A673 (cell line): ENCODE data around the gene CTTN. TPM values are rescaled to one million over a fixed set of nuclear protein-coding genes. Genes with fewer than 3 reads are reported as not detected.
"Not testable (repeated sequence)": the region's sequence is repeated elsewhere in the genome, so short reads cannot be mapped to it uniquely, and the experiment has no call there.

Experiments
- BruUV-seq: library from RNA; stranded (reverse); fragments of 400-500 nt; replicated peaks from 2 replicates; lab custom pipeline; 2021; lab: Mats Ljungman, UMichigan
- CTCF ChIA-PET: fragments of 300-600 bp; sonication (Branson Sonifier 250); formaldehyde crosslinking; loops from one replicate; lab custom pipeline; 2022; ENCODE audit warnings: antibody characterized with exemption; lab: Charles Lee
- POLR2A ChIA-PET: fragments of 300-600 bp; sonication (Branson Sonifier 250); formaldehyde crosslinking; loops from one replicate; lab custom pipeline; 2022; ENCODE audit warnings: antibody characterized with exemption; ENCODE audit not compliant: low non-redundant PET; lab: Charles Lee
- DNase-seq: peaks from one replicate; pipeline ENCODE4 v3.0.0-alpha.2; 2015; ENCODE audit warnings: low spot score
- H3K27ac ChIP-seq: fragments of 200-600 bp; sonication (generic); 2 replicates; pipeline ENCODE4 v1.5.1; 2016; ENCODE audit warnings: mixed run types, low read depth, mild to moderate bottlenecking, mixed read lengths, antibody characterized with exemption, low read length; ENCODE audit not compliant: poor library complexity, severe bottlenecking
- H3K27me3 ChIP-seq: fragments of 200-600 bp; sonication (generic); replicated peaks from 2 replicates; pipeline ENCODE4 v1.6.1; 2017; ENCODE audit warnings: mixed run types, low read depth, mild to moderate bottlenecking, mixed read lengths, antibody characterized with exemption, low read length; ENCODE audit not compliant: insufficient read depth, poor library complexity
- H3K36me3 ChIP-seq: fragments of 200-600 bp; sonication (generic); 2 replicates; pipeline ENCODE4 v1.6.1; 2016; ENCODE audit warnings: mixed run types, mild to moderate bottlenecking, mixed read lengths, antibody characterized with exemption, low read length; ENCODE audit not compliant: insufficient read depth, poor library complexity, severe bottlenecking
- H3K4me1 ChIP-seq: fragments of 200-600 bp; sonication (generic); 2 replicates; pipeline ENCODE4 v1.6.1; 2017; ENCODE audit warnings: mixed run types, mild to moderate bottlenecking, mixed read lengths, antibody characterized with exemption, low read length; ENCODE audit not compliant: insufficient read depth, poor library complexity, severe bottlenecking
- H3K4me3 ChIP-seq: fragments of 200-600 bp; sonication (generic); 2 replicates; pipeline ENCODE4 v1.5.1; 2016; ENCODE audit warnings: low read depth, mixed run types, mild to moderate bottlenecking, mixed read lengths, low read length; ENCODE audit not compliant: poor library complexity, severe bottlenecking
- H3K9me3 ChIP-seq: fragments of 200-600 bp; sonication (generic); 2 replicates; pipeline ENCODE4 v1.6.1; 2016; ENCODE audit warnings: mixed run types, low read depth, mild to moderate bottlenecking, mixed read lengths, antibody characterized with exemption, low read length; ENCODE audit not compliant: poor library complexity, severe bottlenecking
- CTCF ChIP-seq: fragments of 300-800, 200-600 bp; sonication (generic); conservative IDR thresholded peaks from 2 replicates; pipeline ENCODE4 v1.5.1; 2017; ENCODE audit warnings: low read depth, mild to moderate bottlenecking, antibody characterized with exemption, low read length, moderate library complexity, mixed read lengths
- EZH2 ChIP-seq: fragments of 200-600 bp; sonication (generic); IDR thresholded peaks from 2 replicates; pipeline ENCODE4 v1.6.1; 2017; ENCODE audit warnings: borderline replicate concordance, low read depth, mild to moderate bottlenecking, mixed read lengths, antibody characterized with exemption, low read length; ENCODE audit not compliant: poor library complexity, severe bottlenecking
- intact Hi-C: fragments of 100-400 bp; cut with micrococcal nuclease; formaldehyde crosslinking; loops from one replicate; pipeline ENCODE4 v1.10.0; 2022; ENCODE audit not compliant: unreplicated experiment
- total RNA-seq: library from RNA; stranded (reverse); gene quantifications from 2 replicates; pipeline ENCODE4 v1.2.3, GENCODE V29; 2021

The CTTN gene
- total RNA-seq, 1 experiment from 2014 or later, result 247 TPM

GRCh38 chr11:70405679-70406395, 7.5 kb downstream of the CTTN start:
- H3K4me1 ChIP-seq, result no peaks in the 10 kb centered on the region
- BruUV-seq, result no TSS peak
- TF ChIP-seq CTCF, result no peak
- no peak overlapping the region for H3K4me3 ChIP-seq
- ChIA-PET POLR2A (no interaction called here), CTCF (no interaction called here)
- H3K9me3 ChIP-seq, result no peaks in the 10 kb centered on the region
- no peaks in the 10 kb centered on the region for H3K27me3 ChIP-seq
- no peak overlapping the region for H3K27ac ChIP-seq
- DNase-seq, result no peak
- intact Hi-C loops, result no loop called here
- peaks cover 58% of the 10 kb centered on the region for H3K36me3 ChIP-seq

DNA sequence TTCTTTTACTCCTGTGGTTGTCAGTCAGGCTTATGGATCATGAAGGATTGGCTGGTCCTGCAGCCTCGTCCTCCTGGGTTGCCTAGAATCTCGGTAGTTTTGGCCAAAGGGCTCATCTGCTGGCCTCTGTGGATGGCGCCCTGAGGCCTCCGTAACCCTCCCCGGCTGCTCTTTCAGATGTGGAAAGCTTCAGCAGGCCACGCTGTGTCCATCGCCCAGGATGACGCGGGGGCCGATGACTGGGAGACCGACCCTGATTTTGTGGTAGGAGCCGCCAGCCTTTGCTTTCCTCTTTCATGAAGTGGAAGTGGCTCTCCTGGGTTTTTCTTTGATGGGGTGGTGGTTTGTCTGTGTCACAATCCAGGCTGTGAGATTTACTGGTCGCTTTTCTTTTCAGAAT, 8.8 kb downstream of the CTTN start:
- ChIA-PET POLR2A (no interaction called here), CTCF (no interaction called here)
- intact Hi-C loops, result no loop called here
- TF ChIP-seq EZH2 (no peak), CTCF (no peak)
- Histone ChIP-seq H3K9me3 (no peaks in the 10 kb centered on the region), H3K27ac (peak overlapping the region; percentile 46), H3K27me3 (no peaks in the 10 kb centered on the region), H3K36me3 (peaks cover 70% of the 10 kb centered on the region), H3K4me3 (no peak overlapping the region), H3K4me1 (no peaks in the 10 kb centered on the region)
- no peak for DNase-seq
- no TSS peak for BruUV-seq

- no peaks in the 10 kb centered on the region for H3K4me1 ChIP-seq
- no peak overlapping the region for H3K4me3 ChIP-seq
- H3K27me3 ChIP-seq, result no peaks in the 10 kb centered on the region
- ChIA-PET CTCF (no interaction called here), POLR2A (no interaction called here)
- DNase-seq, result no peak
- TF ChIP-seq EZH2, result no peak
- TF ChIP-seq CTCF, result no peak
- BruUV-seq, result no TSS peak
- peaks cover 77% of the 10 kb centered on the region for H3K36me3 ChIP-seq
- no peak overlapping the region for H3K27ac ChIP-seq
- H3K9me3 ChIP-seq, result no peaks in the 10 kb centered on the region
- intact Hi-C loops, result no loop called here
Observed at GRCh38 chr11:70407814-70408213, 9.5 kb downstream of the CTTN start.

GRCh38 chr11:70408326-70408725, 10.0 kb downstream of the CTTN start:
- CTCF ChIA-PET, H3K4me3 ChIP-seq, H3K9me3 ChIP-seq, BruUV-seq, H3K27ac ChIP-seq, H3K4me1 ChIP-seq, POLR2A ChIA-PET, DNase-seq, intact Hi-C loops, H3K27me3 ChIP-seq: not testable (repeated sequence)
- H3K36me3 ChIP-seq, result peaks cover 83% of the 10 kb centered on the region
